ENCODE measurements around the gene C3orf70.

GRCh38 chr3:185082829-185083228, 70.0 kb downstream of the C3orf70 start:
- TF ChIP-seq, protein P1, sequence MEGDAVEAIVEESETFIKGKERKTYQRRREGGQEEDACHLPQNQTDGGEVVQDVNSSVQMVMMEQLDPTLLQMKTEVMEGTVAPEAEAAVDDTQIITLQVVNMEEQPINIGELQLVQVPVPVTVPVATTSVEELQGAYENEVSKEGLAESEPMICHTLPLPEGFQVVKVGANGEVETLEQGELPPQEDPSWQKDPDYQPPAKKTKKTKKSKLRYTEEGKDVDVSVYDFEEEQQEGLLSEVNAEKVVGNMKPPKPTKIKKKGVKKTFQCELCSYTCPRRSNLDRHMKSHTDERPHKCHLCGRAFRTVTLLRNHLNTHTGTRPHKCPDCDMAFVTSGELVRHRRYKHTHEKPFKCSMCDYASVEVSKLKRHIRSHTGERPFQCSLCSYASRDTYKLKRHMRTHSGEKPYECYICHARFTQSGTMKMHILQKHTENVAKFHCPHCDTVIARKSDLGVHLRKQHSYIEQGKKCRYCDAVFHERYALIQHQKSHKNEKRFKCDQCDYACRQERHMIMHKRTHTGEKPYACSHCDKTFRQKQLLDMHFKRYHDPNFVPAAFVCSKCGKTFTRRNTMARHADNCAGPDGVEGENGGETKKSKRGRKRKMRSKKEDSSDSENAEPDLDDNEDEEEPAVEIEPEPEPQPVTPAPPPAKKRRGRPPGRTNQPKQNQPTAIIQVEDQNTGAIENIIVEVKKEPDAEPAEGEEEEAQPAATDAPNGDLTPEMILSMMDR (IDR thresholded peaks at IDR 0.05): no peak
- no peak for TF ChIP-seq POLR2A (IDR thresholded peaks at IDR 0.05)
